DND-41 (cell line): ENCODE data around the gene PFDN2.

Experiments
- ATAC-seq: fragments of 200-7000 bp; cut with Tn5 transposase; 3 replicates; pipeline ENCODE4 v1.9.1; 2021; ENCODE audit warnings: low read depth; ENCODE audit not compliant: insufficient read depth
- DNase-seq: peaks from one replicate; pipeline ENCODE4 v3.0.0-alpha.2; 2020
- H2AFZ ChIP-seq: 2 replicates; pipeline ENCODE4 v1.6.0; 2012; ENCODE audit warnings: low read depth, low read length
- H3K27ac ChIP-seq: 2 replicates; pipeline ENCODE4 v1.5.1; 2012; ENCODE audit warnings: low read length, inconsistent platforms
- H3K27me3 ChIP-seq: fragments of 200-600 bp; sonication (generic); 2 replicates; pipeline ENCODE4 v1.6.0; 2012; ENCODE audit warnings: low read length, mild to moderate bottlenecking, inconsistent platforms; ENCODE audit not compliant: insufficient read depth, poor library complexity
- H3K36me3 ChIP-seq: 2 replicates; pipeline ENCODE4 v1.5.1; 2012; ENCODE audit warnings: low read length, inconsistent platforms; ENCODE audit not compliant: insufficient read depth
- H3K4me1 ChIP-seq: 2 replicates; pipeline ENCODE4 v1.5.1; 2012; ENCODE audit warnings: mild to moderate bottlenecking, low read length; ENCODE audit not compliant: insufficient read depth
- H3K4me2 ChIP-seq: 2 replicates; pipeline ENCODE4 v1.6.0; 2012; ENCODE audit warnings: mild to moderate bottlenecking, moderate library complexity, low read length, inconsistent platforms; ENCODE audit not compliant: insufficient read depth
- H3K4me3 ChIP-seq, 2 experiments: fragments of 200-600 bp in 1 of 2; shearing (Covaris generic) in 1 of 2; 2 replicates each; pipeline ENCODE4 v1.5.1; 2012 to 2016; ENCODE audit warnings: inconsistent platforms in 2 of 2, low read length in 2 of 2, mild to moderate bottlenecking in 2 of 2, low read depth in 1 of 2, moderate library complexity in 1 of 2
- H3K79me2 ChIP-seq: 2 replicates; pipeline ENCODE4 v1.6.0; 2012; ENCODE audit warnings: low read length, inconsistent platforms; ENCODE audit not compliant: insufficient read depth
- H3K9ac ChIP-seq: 2 replicates; pipeline ENCODE4 v1.6.0; 2012; ENCODE audit warnings: low read depth, mild to moderate bottlenecking, inconsistent platforms, low read length, moderate library complexity
- H3K9me3 ChIP-seq: 2 replicates; pipeline ENCODE4 v1.5.1; 2012; ENCODE audit warnings: low read length, moderate library complexity, mild to moderate bottlenecking, inconsistent platforms; ENCODE audit not compliant: insufficient read depth, severe bottlenecking
- H4K20me1 ChIP-seq: 2 replicates; pipeline ENCODE4 v1.6.0; 2012; ENCODE audit warnings: low read length; ENCODE audit not compliant: insufficient read depth
- CTCF ChIP-seq: IDR thresholded peaks from 2 replicates; pipeline ENCODE4 v1.5.1; 2012; ENCODE audit warnings: borderline replicate concordance, low read length, moderate library complexity, mild to moderate bottlenecking; ENCODE audit not compliant: poor library complexity, severe bottlenecking; ENCODE audit errors: extremely low read depth
- EZH2 ChIP-seq: IDR thresholded peaks from 3 replicates; pipeline ENCODE4 v1.6.1; 2012; ENCODE audit warnings: borderline replicate concordance, low read depth, mild to moderate bottlenecking, moderate library complexity, low read length, inconsistent platforms; ENCODE audit not compliant: severe bottlenecking

The PFDN2 gene

DNA sequence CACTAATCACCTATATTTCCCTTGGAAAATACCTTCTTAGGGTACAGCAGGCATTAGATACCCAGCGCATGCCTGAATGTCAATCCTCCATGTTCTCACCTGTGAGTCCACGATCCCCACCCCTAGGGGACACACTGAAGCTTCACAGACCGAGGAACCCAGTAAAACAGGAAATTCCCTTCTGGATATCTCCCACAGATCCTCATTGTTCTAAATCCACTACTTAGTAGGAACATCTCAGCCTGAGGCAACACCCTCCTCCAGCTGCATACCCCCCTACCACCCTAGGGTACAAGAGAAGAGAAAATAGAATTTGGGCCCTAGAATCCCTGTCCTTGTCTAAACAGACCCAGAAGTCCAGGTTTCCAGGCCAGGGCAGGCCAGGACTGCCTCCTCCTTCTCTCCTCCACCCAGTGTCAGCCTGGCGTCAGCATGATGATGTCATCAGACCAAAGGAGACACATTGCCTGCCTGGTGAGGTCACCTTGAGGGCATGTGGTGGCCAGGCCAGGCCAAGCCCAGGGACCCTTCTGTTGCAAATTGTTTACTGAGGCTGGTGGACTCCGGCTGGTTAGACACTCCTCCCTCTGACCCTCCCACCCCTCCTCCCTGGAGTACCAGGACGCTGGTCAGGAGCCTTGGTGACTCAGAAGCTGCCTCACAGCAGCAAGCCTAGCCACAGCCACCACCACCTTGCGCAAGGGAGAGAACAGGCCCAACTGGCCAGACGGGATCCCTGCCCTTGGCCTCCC, 34.7 kb downstream of the PFDN2 start:
- H3K27me3 ChIP-seq = no peaks in the 10 kb centered on the region
- no peaks in the 10 kb centered on the region for H3K36me3 ChIP-seq
- H3K9me3 ChIP-seq = no peaks in the 10 kb centered on the region
- H4K20me1 ChIP-seq = no peaks in the 10 kb centered on the region
- H3K79me2 ChIP-seq = no peaks in the 10 kb centered on the region
- H3K27ac ChIP-seq = no peak overlapping the region
- H3K4me1 ChIP-seq = no peaks in the 10 kb centered on the region
- H3K9ac ChIP-seq = no peak overlapping the region
- H3K4me3 ChIP-seq = no peak overlapping the region
- DNase-seq (no peak), ATAC-seq (no peak)
- no peak overlapping the region for H2AFZ ChIP-seq
- H3K4me2 ChIP-seq = no peak overlapping the region
- TF ChIP-seq EZH2 (no peak), CTCF (no peak)

- Histone ChIP-seq H3K4me1 (no peaks in the 10 kb centered on the region), H3K27ac (no peak overlapping the region), H4K20me1 (no peaks in the 10 kb centered on the region), H3K4me2 (no peak overlapping the region), H3K9me3 (no peaks in the 10 kb centered on the region), H3K36me3 (no peaks in the 10 kb centered on the region), H2AFZ (no peak overlapping the region), H3K9ac (no peak overlapping the region), H3K4me3 (no peak overlapping the region), H3K79me2 (no peaks in the 10 kb centered on the region), H3K27me3 (no peaks in the 10 kb centered on the region)
- no peak for TF ChIP-seq EZH2
- no peak for TF ChIP-seq CTCF
- no peak for ATAC-seq
- no peak for DNase-seq
Observed at GRCh38 chr1:161082483-161082882, 35.4 kb downstream of the PFDN2 start.

GRCh38 chr1:161081519-161081918, 36.3 kb downstream of the PFDN2 start:
- ATAC-seq = no peak
- H3K27me3 ChIP-seq = no peaks in the 10 kb centered on the region
- H3K4me1 ChIP-seq = no peaks in the 10 kb centered on the region
- no peak overlapping the region for H3K4me3 ChIP-seq
- H3K36me3 ChIP-seq = no peaks in the 10 kb centered on the region
- no peak overlapping the region for H3K4me2 ChIP-seq
- no peaks in the 10 kb centered on the region for H4K20me1 ChIP-seq
- H3K9ac ChIP-seq = no peak overlapping the region
- H3K9me3 ChIP-seq = no peaks in the 10 kb centered on the region
- H3K79me2 ChIP-seq = no peaks in the 10 kb centered on the region
- TF ChIP-seq CTCF (no peak), EZH2 (no peak)
- no peak overlapping the region for H3K27ac ChIP-seq
- no peak overlapping the region for H2AFZ ChIP-seq
- no peak for DNase-seq
